ENCODE data around the gene SNTG2. TPM values are rescaled to one million over a fixed set of nuclear protein-coding genes. Genes with fewer than 3 reads are reported as not detected.

The SNTG2 gene
- total RNA-seq, 1 experiment from 2014 or later, result 20.5 TPM

DNA sequence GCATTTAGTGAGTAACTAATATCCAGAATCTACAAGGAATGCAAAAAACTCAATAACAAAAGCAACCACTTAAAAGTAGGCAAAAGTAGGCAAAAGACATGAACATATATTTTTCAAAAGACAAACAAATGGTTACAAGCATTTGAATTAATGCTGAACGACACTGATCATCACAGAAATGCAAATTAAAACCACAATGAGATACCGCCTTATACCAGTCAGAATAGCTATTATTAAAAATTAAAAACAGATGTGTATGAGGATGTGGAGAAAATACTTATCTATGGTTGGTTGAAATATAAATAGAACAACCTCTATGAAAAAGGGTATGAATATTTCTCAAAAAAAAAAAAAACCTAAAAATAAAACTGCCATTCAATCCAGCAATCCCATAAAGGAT is 51.7 kb downstream of the SNTG2 start (continued):
- TF ChIP-seq, protein P1, sequence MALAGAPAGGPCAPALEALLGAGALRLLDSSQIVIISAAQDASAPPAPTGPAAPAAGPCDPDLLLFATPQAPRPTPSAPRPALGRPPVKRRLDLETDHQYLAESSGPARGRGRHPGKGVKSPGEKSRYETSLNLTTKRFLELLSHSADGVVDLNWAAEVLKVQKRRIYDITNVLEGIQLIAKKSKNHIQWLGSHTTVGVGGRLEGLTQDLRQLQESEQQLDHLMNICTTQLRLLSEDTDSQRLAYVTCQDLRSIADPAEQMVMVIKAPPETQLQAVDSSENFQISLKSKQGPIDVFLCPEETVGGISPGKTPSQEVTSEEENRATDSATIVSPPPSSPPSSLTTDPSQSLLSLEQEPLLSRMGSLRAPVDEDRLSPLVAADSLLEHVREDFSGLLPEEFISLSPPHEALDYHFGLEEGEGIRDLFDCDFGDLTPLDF (CRISPR knock-in tag; IDR thresholded peaks at IDR 0.05), result no peak
- TF ChIP-seq, protein P2, sequence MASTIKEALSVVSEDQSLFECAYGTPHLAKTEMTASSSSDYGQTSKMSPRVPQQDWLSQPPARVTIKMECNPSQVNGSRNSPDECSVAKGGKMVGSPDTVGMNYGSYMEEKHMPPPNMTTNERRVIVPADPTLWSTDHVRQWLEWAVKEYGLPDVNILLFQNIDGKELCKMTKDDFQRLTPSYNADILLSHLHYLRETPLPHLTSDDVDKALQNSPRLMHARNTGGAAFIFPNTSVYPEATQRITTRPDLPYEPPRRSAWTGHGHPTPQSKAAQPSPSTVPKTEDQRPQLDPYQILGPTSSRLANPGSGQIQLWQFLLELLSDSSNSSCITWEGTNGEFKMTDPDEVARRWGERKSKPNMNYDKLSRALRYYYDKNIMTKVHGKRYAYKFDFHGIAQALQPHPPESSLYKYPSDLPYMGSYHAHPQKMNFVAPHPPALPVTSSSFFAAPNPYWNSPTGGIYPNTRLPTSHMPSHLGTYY (CRISPR knock-in tag; IDR thresholded peaks at IDR 0.05), result no peak

DNA sequence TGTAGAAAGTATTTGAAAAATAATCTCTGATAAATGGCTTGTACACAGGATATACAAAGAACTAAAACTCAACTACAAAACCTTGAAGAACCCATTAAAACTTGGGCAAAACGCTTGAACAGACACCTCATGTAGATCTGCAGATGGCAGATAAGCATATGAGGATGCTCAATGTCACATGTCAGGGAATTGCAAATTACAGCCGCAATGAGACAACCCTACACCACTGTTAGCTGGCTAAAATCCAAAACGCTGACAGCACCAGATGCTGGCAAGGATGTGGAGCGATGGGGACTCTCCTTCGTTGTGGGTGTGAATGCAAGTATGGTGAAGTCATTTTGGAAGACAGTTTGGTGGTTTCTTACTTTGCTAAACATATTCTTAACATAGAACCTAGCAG is 53.7 kb downstream of the SNTG2 start:
- TF ChIP-seq, protein P3, sequence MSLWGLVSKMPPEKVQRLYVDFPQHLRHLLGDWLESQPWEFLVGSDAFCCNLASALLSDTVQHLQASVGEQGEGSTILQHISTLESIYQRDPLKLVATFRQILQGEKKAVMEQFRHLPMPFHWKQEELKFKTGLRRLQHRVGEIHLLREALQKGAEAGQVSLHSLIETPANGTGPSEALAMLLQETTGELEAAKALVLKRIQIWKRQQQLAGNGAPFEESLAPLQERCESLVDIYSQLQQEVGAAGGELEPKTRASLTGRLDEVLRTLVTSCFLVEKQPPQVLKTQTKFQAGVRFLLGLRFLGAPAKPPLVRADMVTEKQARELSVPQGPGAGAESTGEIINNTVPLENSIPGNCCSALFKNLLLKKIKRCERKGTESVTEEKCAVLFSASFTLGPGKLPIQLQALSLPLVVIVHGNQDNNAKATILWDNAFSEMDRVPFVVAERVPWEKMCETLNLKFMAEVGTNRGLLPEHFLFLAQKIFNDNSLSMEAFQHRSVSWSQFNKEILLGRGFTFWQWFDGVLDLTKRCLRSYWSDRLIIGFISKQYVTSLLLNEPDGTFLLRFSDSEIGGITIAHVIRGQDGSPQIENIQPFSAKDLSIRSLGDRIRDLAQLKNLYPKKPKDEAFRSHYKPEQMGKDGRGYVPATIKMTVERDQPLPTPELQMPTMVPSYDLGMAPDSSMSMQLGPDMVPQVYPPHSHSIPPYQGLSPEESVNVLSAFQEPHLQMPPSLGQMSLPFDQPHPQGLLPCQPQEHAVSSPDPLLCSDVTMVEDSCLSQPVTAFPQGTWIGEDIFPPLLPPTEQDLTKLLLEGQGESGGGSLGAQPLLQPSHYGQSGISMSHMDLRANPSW (CRISPR knock-in tag; conservative IDR thresholded peaks at IDR 0.05; ENCODE audit: low read depth), result no peak
- TF ChIP-seq JAZF1 (CRISPR knock-in tag; IDR thresholded peaks at IDR 0.05) (no peak), TP53 (CRISPR knock-in tag; IDR thresholded peaks at IDR 0.05) (no peak), MXD4 (CRISPR knock-in tag; IDR thresholded peaks at IDR 0.05; ENCODE audit: borderline replicate concordance) (no peak), FOXK1 (CRISPR knock-in tag; IDR thresholded peaks at IDR 0.05) (no peak), KAT7 (CRISPR knock-in tag; IDR thresholded peaks at IDR 0.05; ENCODE audit: borderline replicate concordance) (no peak), SP1 (CRISPR knock-in tag; conservative IDR thresholded peaks at IDR 0.05) (no peak), ZNF671 (CRISPR knock-in tag; IDR thresholded peaks at IDR 0.05) (no peak)
- TF ChIP-seq, protein P4, sequence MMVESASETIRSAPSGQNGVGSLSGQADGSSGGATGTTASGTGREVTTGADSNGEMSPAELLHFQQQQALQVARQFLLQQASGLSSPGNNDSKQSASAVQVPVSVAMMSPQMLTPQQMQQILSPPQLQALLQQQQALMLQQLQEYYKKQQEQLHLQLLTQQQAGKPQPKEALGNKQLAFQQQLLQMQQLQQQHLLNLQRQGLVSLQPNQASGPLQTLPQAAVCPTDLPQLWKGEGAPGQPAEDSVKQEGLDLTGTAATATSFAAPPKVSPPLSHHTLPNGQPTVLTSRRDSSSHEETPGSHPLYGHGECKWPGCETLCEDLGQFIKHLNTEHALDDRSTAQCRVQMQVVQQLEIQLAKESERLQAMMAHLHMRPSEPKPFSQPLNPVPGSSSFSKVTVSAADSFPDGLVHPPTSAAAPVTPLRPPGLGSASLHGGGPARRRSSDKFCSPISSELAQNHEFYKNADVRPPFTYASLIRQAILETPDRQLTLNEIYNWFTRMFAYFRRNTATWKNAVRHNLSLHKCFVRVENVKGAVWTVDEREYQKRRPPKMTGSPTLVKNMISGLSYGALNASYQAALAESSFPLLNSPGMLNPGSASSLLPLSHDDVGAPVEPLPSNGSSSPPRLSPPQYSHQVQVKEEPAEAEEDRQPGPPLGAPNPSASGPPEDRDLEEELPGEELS (CRISPR knock-in tag; IDR thresholded peaks at IDR 0.05), result no peak
- TF ChIP-seq, protein P5, sequence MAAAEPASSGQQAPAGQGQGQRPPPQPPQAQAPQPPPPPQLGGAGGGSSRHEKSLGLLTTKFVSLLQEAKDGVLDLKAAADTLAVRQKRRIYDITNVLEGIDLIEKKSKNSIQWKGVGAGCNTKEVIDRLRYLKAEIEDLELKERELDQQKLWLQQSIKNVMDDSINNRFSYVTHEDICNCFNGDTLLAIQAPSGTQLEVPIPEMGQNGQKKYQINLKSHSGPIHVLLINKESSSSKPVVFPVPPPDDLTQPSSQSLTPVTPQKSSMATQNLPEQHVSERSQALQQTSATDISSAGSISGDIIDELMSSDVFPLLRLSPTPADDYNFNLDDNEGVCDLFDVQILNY (CRISPR knock-in tag; IDR thresholded peaks at IDR 0.05), result no peak
- TF ChIP-seq, protein P6, sequence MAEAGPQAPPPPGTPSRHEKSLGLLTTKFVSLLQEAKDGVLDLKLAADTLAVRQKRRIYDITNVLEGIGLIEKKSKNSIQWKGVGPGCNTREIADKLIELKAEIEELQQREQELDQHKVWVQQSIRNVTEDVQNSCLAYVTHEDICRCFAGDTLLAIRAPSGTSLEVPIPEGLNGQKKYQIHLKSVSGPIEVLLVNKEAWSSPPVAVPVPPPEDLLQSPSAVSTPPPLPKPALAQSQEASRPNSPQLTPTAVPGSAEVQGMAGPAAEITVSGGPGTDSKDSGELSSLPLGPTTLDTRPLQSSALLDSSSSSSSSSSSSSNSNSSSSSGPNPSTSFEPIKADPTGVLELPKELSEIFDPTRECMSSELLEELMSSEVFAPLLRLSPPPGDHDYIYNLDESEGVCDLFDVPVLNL (CRISPR knock-in tag; IDR thresholded peaks at IDR 0.05; ENCODE audit: borderline replicate concordance, low read depth), result no peak
- TF ChIP-seq, protein P7, sequence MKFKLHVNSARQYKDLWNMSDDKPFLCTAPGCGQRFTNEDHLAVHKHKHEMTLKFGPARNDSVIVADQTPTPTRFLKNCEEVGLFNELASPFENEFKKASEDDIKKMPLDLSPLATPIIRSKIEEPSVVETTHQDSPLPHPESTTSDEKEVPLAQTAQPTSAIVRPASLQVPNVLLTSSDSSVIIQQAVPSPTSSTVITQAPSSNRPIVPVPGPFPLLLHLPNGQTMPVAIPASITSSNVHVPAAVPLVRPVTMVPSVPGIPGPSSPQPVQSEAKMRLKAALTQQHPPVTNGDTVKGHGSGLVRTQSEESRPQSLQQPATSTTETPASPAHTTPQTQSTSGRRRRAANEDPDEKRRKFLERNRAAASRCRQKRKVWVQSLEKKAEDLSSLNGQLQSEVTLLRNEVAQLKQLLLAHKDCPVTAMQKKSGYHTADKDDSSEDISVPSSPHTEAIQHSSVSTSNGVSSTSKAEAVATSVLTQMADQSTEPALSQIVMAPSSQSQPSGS (CRISPR knock-in tag; IDR thresholded peaks at IDR 0.05; ENCODE audit: borderline replicate concordance, low read depth), result no peak
- TF ChIP-seq, protein P8, sequence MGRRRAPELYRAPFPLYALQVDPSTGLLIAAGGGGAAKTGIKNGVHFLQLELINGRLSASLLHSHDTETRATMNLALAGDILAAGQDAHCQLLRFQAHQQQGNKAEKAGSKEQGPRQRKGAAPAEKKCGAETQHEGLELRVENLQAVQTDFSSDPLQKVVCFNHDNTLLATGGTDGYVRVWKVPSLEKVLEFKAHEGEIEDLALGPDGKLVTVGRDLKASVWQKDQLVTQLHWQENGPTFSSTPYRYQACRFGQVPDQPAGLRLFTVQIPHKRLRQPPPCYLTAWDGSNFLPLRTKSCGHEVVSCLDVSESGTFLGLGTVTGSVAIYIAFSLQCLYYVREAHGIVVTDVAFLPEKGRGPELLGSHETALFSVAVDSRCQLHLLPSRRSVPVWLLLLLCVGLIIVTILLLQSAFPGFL (CRISPR knock-in tag; IDR thresholded peaks at IDR 0.05; ENCODE audit: borderline replicate concordance), result no peak
- POLR2A ChIA-PET, result no interaction called here
- no peaks in the 10 kb centered on the region for H3K36me3 Mint-ChIP-seq
- no peak for DNase-seq (ENCODE audit: low spot score)
- H3K9me3 Mint-ChIP-seq, result no peaks in the 10 kb centered on the region
- H3K27ac Mint-ChIP-seq, result no peak overlapping the region
- peaks cover 14% of the 10 kb centered on the region for H3K27me3 Mint-ChIP-seq (ENCODE audit: low read depth)
- H3K4me3 Mint-ChIP-seq, result no peak overlapping the region
- no peaks in the 10 kb centered on the region for H3K4me1 Mint-ChIP-seq
- CTCF ChIA-PET, result no interaction called here
- no peak for ATAC-seq
